ENCODE measurements around the gene SIPA1L3. TPM values are rescaled to one million over a fixed set of nuclear protein-coding genes. Genes with fewer than 3 reads are reported as not detected.

Gene SIPA1L3
- total and polyA plus RNA-seq, 2 donors from 2014 or later, result 5.8 to 61.7 TPM

- Histone ChIP-seq H3K36me3 (ENCODE audit: control insufficient read depth in 2 of 3, insufficient read depth in 3 of 3, low read length in 3 of 3) (peaks cover 4 to 15% (median 10%) of the 10 kb centered on the region in 3 donors), H3K27ac (ENCODE audit: low read depth in 2 of 2, low read length in 2 of 2) (no peak overlapping the region), H3K4me3 (ENCODE audit: low read length in 3 of 3) (no peak overlapping the region), H3K27me3 (ENCODE audit: control insufficient read depth, insufficient read depth, low read length) (no peaks in the 10 kb centered on the region), H3K9ac (ENCODE audit: low read length in 3 of 3) (no peak overlapping the region), H3K9me3 (ENCODE audit: control insufficient read depth in 2 of 3, insufficient read depth in 1 of 3, low read length in 3 of 3) (no peaks in the 10 kb centered on the region), H3K4me1 (ENCODE audit: control insufficient read depth in 2 of 3, insufficient read depth in 2 of 3, low read depth in 1 of 3, low read length in 3 of 3) (no peaks in the 10 kb centered on the region)
- no peak for TF ChIP-seq CTCF (IDR thresholded peaks at IDR 0.05; ENCODE audit: borderline replicate concordance, extremely low read depth, insufficient read depth)
- FAIRE-seq (no peak), DNase-seq (no peak)
- intact Hi-C loops (cut with DNase I), result no loop called here
Observed at GRCh38 chr19:38120471-38121025, 213.5 kb downstream of the SIPA1L3 start.

- H3K4me3 ChIP-seq (ENCODE audit: low read length in 3 of 3), result no peak overlapping the region
- H3K9ac ChIP-seq (ENCODE audit: low read length in 3 of 3), result no peak overlapping the region
- no peaks in the 10 kb centered on the region for H3K4me1 ChIP-seq (ENCODE audit: control insufficient read depth in 2 of 3, insufficient read depth in 2 of 3, low read depth in 1 of 3, low read length in 3 of 3)
- DNase-seq (no peak), FAIRE-seq (no peak)
- peaks cover 4 to 15% (median 10%) of the 10 kb centered on the region in 3 donors for H3K36me3 ChIP-seq (ENCODE audit: control insufficient read depth in 2 of 3, insufficient read depth in 3 of 3, low read length in 3 of 3)
- H3K9me3 ChIP-seq (ENCODE audit: control insufficient read depth in 2 of 3, insufficient read depth in 1 of 3, low read length in 3 of 3), result no peaks in the 10 kb centered on the region
- intact Hi-C loops (cut with DNase I), result no loop called here
- no peak overlapping the region for H3K27ac ChIP-seq (ENCODE audit: low read depth in 2 of 2, low read length in 2 of 2)
- TF ChIP-seq CTCF (IDR thresholded peaks at IDR 0.05; ENCODE audit: borderline replicate concordance, extremely low read depth, insufficient read depth), result no peak
- no peaks in the 10 kb centered on the region for H3K27me3 ChIP-seq (ENCODE audit: control insufficient read depth, insufficient read depth, low read length)
Observed at GRCh38 chr19:38122402-38123093, 215.5 kb downstream of the SIPA1L3 start.

GRCh38 chr19:38125238-38125637 is 218.2 kb downstream of the SIPA1L3 start:
- no peak overlapping the region for H3K27ac ChIP-seq (ENCODE audit: low read depth in 2 of 2, low read length in 2 of 2)
- no peak for TF ChIP-seq CTCF (IDR thresholded peaks at IDR 0.05; ENCODE audit: borderline replicate concordance, extremely low read depth, insufficient read depth)
- H3K27me3 ChIP-seq (ENCODE audit: control insufficient read depth, insufficient read depth, low read length), result no peaks in the 10 kb centered on the region
- no peaks in the 10 kb centered on the region for H3K9me3 ChIP-seq (ENCODE audit: control insufficient read depth in 2 of 3, insufficient read depth in 1 of 3, low read length in 3 of 3)
- DNase-seq, result no peak
- peaks cover 0 to 8% (median 4%) of the 10 kb centered on the region in 3 donors for H3K36me3 ChIP-seq (ENCODE audit: control insufficient read depth in 2 of 3, insufficient read depth in 3 of 3, low read length in 3 of 3)
- H3K4me3 ChIP-seq (ENCODE audit: low read length in 3 of 3), result no peak overlapping the region
- no peak for FAIRE-seq
- H3K9ac ChIP-seq (ENCODE audit: low read length in 3 of 3), result no peak overlapping the region
- no peaks in the 10 kb centered on the region for H3K4me1 ChIP-seq (ENCODE audit: control insufficient read depth in 2 of 3, insufficient read depth in 2 of 3, low read depth in 1 of 3, low read length in 3 of 3)
- intact Hi-C loops (cut with DNase I), result no loop called here
